Limb (tissue), 2 donors: ENCODE measurements around the gene TRIOBP.
A peak's percentile ranks its signal among the peaks of the same experiment; 100 is the strongest.
"Not testable (repeated sequence)": the region's sequence is repeated elsewhere in the genome, so short reads cannot be mapped to it uniquely, and the experiment has no call there.

Source experiments
- DNase-seq, 2 donors: peaks; one replicate each; pipeline ENCODE4 v3.0.0-alpha.2; 2016; ENCODE audit errors: extremely low spot score in 2 of 2

Gene TRIOBP

GRCh38 chr22:37696657-37697537, at the start of gene TRIOBP:
Gene TRIOBP (plus strand): TSS chr22:37697048. CDS start chr22:37701366, 4,318 bp downstream.
- DNase-seq, result peak; percentile 88 to 95

GRCh38 chr22:37647317-37647716, 49.5 kb upstream of the TRIOBP start:
- DNase-seq, result no peak

GRCh38 chr22:37647928-37648327, 48.9 kb upstream of the TRIOBP start:
- no peak for DNase-seq

GRCh38 chr22:37650463-37651136, 46.2 kb upstream of the TRIOBP start:
- no peak for DNase-seq

- no peak for DNase-seq
Measured at GRCh38 chr22:37654563-37655251, 42.1 kb upstream of the TRIOBP start.

- no peak for DNase-seq
Measured at GRCh38 chr22:37655252-37655563, 41.6 kb upstream of the TRIOBP start.

- DNase-seq, result not testable (repeated sequence)
Measured at GRCh38 chr22:37656583-37656982, 40.3 kb upstream of the TRIOBP start.

- no peak for DNase-seq
Measured at GRCh38 chr22:37657590-37658132, 39.2 kb upstream of the TRIOBP start.

- DNase-seq, result peak; percentile 100
Measured at GRCh38 chr22:37658133-37659065, 38.4 kb upstream of the TRIOBP start, which contains the start of gene PDXP. Gene PDXP (plus strand): TSS chr22:37658723. CDS start chr22:37658783, 60 bp downstream.

GRCh38 chr22:37659066-37659896, 37.6 kb upstream of the TRIOBP start:
- no peak for DNase-seq

- no peak for DNase-seq
Measured at GRCh38 chr22:37659897-37660708, 36.7 kb upstream of the TRIOBP start.

GRCh38 chr22:37660709-37661045, 36.2 kb upstream of the TRIOBP start:
- DNase-seq, result no peak

GRCh38 chr22:37661160-37661924, 35.5 kb upstream of the TRIOBP start:
- peak; percentile 53 to 66 for DNase-seq

- DNase-seq, result no peak
Measured at GRCh38 chr22:37662039-37662438, 34.8 kb upstream of the TRIOBP start.

GRCh38 chr22:37663521-37664140, 33.2 kb upstream of the TRIOBP start:
- no peak for DNase-seq

- no peak for DNase-seq
Measured at GRCh38 chr22:37664249-37665101, 32.4 kb upstream of the TRIOBP start.

GRCh38 chr22:37665487-37665886, 31.4 kb upstream of the TRIOBP start:
- DNase-seq, result no peak
